ENCODE results near the gene POLDIP2. TPM values are rescaled to one million over a fixed set of nuclear protein-coding genes. Genes with fewer than 3 reads are reported as not detected.

POLDIP2 gene
- total RNA-seq, 2 experiments from 2014 or later: 22.1 to 23.9 TPM

GRCh38 chr17:28390984-28391383 lies 33.7 kb upstream of the POLDIP2 start:
- H3K27ac Mint-ChIP-seq: no peak overlapping the region
- POLR2A ChIA-PET: no interaction called here
- intact Hi-C loops (cut with DNase I, micrococcal nuclease): no loop called here

DNA sequence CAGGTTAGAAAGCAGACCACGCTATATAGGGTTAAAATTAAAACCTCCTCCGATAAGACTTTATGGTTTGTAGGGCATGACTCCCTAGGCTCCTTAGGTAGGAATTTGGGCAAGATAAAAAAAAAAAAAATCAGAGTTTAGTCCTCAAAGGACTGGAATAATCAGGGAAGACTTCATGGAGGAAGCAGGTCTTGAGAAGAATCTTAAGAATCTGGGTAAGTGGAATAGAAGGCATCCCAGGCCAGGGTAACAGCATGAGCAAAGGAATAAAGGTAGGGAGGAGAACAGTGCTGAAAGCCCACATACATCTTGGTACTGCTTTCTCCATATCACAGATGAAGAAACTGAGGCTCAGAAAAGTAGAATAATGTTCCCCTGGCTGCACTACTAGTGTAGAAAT lies 33.2 kb upstream of the POLDIP2 start:
- H3K27me3 ChIP-seq (ENCODE audit: control insufficient read depth in 1 of 2, insufficient read depth in 2 of 2, low read length in 2 of 2): no peaks in the 10 kb centered on the region
- TF ChIP-seq, protein P1, sequence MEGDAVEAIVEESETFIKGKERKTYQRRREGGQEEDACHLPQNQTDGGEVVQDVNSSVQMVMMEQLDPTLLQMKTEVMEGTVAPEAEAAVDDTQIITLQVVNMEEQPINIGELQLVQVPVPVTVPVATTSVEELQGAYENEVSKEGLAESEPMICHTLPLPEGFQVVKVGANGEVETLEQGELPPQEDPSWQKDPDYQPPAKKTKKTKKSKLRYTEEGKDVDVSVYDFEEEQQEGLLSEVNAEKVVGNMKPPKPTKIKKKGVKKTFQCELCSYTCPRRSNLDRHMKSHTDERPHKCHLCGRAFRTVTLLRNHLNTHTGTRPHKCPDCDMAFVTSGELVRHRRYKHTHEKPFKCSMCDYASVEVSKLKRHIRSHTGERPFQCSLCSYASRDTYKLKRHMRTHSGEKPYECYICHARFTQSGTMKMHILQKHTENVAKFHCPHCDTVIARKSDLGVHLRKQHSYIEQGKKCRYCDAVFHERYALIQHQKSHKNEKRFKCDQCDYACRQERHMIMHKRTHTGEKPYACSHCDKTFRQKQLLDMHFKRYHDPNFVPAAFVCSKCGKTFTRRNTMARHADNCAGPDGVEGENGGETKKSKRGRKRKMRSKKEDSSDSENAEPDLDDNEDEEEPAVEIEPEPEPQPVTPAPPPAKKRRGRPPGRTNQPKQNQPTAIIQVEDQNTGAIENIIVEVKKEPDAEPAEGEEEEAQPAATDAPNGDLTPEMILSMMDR (IDR thresholded peaks at IDR 0.05): no peak
- Mint-ChIP-seq H3K4me3 (no peak overlapping the region), H3K4me1 (ENCODE audit: low read depth) (peaks cover 4% of the 10 kb centered on the region), H3K27me3 (no peaks in the 10 kb centered on the region), H3K27ac (no peak overlapping the region), H3K9me3 (no peaks in the 10 kb centered on the region), H3K36me3 (ENCODE audit: low read depth) (peaks cover 69% of the 10 kb centered on the region)
- H3K4me3 ChIP-seq (ENCODE audit: low read length): no peak overlapping the region
- no peak overlapping the region for H3K27ac ChIP-seq (ENCODE audit: low read depth in 1 of 2, low read length in 2 of 2)
- DNase-seq: no peak
- no peak for ATAC-seq (ENCODE audit: poor library complexity)
- H3K9me3 ChIP-seq (ENCODE audit: control insufficient read depth in 1 of 2, insufficient read depth in 1 of 2, low read length in 2 of 2): no peaks in the 10 kb centered on the region
- intact Hi-C loops (cut with DNase I, micrococcal nuclease): no loop called here
- H3K4me1 ChIP-seq (ENCODE audit: insufficient read depth, low read length): peaks cover 7% of the 10 kb centered on the region
- ChIA-PET POLR2A (no interaction called here), CTCF (no interaction called here)
- H3K36me3 ChIP-seq (ENCODE audit: insufficient read depth, low read length): peaks cover 71% of the 10 kb centered on the region

More at GRCh38 chr17:28390984-28391383, 33.7 kb upstream of the POLDIP2 start:
- CTCF ChIA-PET: no interaction called here
- Mint-ChIP-seq H3K9me3 (no peaks in the 10 kb centered on the region), H3K36me3 (ENCODE audit: low read depth) (peaks cover 73% of the 10 kb centered on the region), H3K27me3 (no peaks in the 10 kb centered on the region), H3K4me3 (no peak overlapping the region), H3K4me1 (ENCODE audit: low read depth) (peaks cover under 1% of the 10 kb centered on the region)
- TF ChIP-seq, protein P1 (IDR thresholded peaks at IDR 0.05): no peak
- ATAC-seq (ENCODE audit: poor library complexity): no peak
- Histone ChIP-seq H3K36me3 (ENCODE audit: insufficient read depth, low read length) (peaks cover 75% of the 10 kb centered on the region), H3K4me3 (ENCODE audit: low read length) (no peak overlapping the region), H3K9me3 (ENCODE audit: control insufficient read depth in 1 of 2, insufficient read depth in 1 of 2, low read length in 2 of 2) (no peaks in the 10 kb centered on the region), H3K4me1 (ENCODE audit: insufficient read depth, low read length) (peaks cover 2% of the 10 kb centered on the region), H3K27me3 (ENCODE audit: control insufficient read depth in 1 of 2, insufficient read depth in 2 of 2, low read length in 2 of 2) (no peaks in the 10 kb centered on the region), H3K27ac (ENCODE audit: low read depth in 1 of 2, low read length in 2 of 2) (no peak overlapping the region)
- DNase-seq: no peak

DNA sequence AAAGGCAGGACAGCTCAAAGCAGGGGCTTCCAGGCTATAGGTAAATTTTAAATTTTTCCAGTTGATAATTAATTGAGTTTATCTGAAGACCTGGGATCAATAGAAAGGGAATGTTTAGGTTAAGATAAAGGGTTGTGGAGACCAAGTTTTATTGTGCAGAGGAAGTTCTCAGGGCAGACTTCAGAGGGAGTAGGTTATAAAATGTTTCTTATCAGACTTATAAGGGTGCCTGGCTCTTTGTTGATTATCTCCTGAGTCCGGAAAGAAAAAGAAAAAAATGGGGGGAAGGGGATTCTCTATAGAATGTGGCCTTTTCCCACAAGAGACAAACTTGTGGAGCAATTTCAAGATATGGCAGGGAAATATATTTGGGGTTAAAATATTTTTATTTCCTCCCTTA lies 32.8 kb upstream of the POLDIP2 start:
- CTCF ChIA-PET: no interaction called here
- H3K36me3 Mint-ChIP-seq (ENCODE audit: low read depth): peaks cover 65% of the 10 kb centered on the region
- Histone ChIP-seq H3K9me3 (ENCODE audit: control insufficient read depth in 1 of 2, insufficient read depth in 1 of 2, low read length in 2 of 2) (no peaks in the 10 kb centered on the region), H3K27ac (ENCODE audit: low read depth in 1 of 2, low read length in 2 of 2) (no peak overlapping the region), H3K4me1 (ENCODE audit: insufficient read depth, low read length) (peaks cover 11% of the 10 kb centered on the region), H3K27me3 (ENCODE audit: control insufficient read depth in 1 of 2, insufficient read depth in 2 of 2, low read length in 2 of 2) (no peaks in the 10 kb centered on the region), H3K36me3 (ENCODE audit: insufficient read depth, low read length) (peaks cover 66% of the 10 kb centered on the region), H3K4me3 (ENCODE audit: low read length) (no peak overlapping the region)
- POLR2A ChIA-PET: no interaction called here
- intact Hi-C loops (cut with DNase I, micrococcal nuclease): no loop called here
- no peak for ATAC-seq (ENCODE audit: poor library complexity)
- no peak for DNase-seq
- TF ChIP-seq, protein P1 (IDR thresholded peaks at IDR 0.05): no peak
- H3K27me3 Mint-ChIP-seq: no peaks in the 10 kb centered on the region
- H3K4me1 Mint-ChIP-seq (ENCODE audit: low read depth): peaks cover 8% of the 10 kb centered on the region
- H3K9me3 Mint-ChIP-seq: no peaks in the 10 kb centered on the region
- H3K4me3 Mint-ChIP-seq: no peak overlapping the region
- no peak overlapping the region for H3K27ac Mint-ChIP-seq

All from CD4-positive, alpha-beta T cell (primary cell).